ENCODE results near the gene ARRB2.

The ARRB2 gene

DNA sequence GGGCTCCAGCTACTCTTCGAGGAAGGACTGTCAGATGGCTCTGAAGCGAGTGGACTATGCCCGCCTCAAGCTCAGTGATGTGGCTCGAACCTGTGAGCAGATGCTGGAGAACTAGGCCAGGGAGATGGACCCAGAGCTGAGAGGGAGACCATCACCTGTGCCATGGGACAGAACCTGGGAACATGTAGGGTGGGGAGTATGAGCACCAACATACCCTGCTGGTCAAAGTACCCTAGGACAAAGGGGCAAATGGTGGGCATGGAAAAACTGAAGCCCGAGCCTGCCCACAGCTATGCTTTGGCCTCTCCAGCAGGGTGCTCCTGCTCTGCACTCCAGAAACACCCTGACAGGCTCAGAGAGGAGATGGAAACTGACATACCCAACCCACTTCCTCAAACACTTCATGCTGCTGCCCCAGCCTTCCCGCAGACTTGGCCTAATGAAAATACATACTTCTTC, 22.7 kb downstream of the ARRB2 start:
- peak; percentile 43 for DNase-seq

DNA sequence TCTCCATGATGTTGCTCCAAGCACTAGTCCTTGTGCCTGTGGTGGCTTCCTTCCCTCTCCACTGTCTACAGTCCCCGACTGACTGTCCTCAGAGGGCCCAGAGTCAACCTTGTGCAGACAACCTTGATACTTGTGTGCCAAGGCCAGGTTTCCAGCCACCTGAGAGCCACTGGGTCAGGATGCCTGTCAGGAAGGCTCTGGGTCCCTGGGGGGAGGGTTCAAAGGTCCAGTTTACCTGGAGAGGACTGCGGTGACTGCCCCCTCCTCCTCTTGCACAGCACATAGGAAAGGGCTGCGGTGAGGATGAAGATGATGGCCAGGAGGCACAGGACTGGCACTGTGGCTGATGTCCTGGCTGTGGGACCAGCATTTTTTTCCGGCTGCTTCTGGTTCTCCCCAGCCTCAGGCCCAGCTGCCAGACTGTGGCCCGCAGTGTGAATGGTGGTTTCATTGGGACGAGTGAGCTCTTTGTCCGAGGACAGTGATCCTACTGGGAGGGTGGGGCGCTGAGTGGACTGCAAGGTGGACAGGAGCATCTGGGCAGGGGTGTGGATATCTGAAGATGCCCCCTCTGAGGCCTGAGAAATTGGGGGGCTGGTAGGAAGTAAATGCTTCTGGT, 24.5 kb downstream of the ARRB2 start:
- no peak for DNase-seq

DNA sequence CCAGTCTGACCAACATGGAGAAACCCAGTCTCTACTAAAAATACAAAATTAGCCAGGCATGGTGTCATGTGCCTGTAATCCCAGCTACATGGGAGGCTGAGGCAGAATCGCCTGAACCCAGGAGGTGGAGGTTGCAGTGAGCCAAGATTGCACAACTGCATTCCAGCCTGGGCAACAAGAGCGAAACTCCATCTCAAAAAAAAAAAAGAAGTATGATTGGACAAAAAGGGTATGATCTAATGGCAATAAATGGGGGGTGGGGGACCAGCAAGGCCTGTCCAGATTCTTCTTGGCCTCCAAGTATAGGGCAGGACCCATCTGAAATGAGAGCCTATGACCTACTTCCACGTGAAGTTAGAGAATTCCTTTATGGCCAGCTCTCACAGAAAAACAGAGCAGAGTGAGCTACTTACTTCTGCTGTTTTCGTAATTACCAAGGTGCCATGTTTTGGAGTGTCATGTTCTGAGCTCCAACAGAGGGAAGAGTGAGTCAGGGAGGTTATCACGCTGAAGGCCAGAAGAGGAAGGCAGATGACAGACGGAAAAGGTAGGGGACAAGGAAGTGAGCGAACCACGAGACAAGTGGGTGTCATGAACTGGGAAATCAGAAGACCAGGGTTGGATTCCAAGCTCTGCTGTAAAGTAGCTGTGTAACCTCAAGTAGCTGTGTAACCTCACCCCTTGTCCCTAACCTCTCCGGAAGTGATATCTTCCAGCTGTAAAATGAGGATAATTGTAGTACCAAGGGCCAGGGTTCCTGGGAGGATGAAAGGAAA, 25.6 kb downstream of the ARRB2 start:
- DNase-seq: peak; percentile 30

DNA sequence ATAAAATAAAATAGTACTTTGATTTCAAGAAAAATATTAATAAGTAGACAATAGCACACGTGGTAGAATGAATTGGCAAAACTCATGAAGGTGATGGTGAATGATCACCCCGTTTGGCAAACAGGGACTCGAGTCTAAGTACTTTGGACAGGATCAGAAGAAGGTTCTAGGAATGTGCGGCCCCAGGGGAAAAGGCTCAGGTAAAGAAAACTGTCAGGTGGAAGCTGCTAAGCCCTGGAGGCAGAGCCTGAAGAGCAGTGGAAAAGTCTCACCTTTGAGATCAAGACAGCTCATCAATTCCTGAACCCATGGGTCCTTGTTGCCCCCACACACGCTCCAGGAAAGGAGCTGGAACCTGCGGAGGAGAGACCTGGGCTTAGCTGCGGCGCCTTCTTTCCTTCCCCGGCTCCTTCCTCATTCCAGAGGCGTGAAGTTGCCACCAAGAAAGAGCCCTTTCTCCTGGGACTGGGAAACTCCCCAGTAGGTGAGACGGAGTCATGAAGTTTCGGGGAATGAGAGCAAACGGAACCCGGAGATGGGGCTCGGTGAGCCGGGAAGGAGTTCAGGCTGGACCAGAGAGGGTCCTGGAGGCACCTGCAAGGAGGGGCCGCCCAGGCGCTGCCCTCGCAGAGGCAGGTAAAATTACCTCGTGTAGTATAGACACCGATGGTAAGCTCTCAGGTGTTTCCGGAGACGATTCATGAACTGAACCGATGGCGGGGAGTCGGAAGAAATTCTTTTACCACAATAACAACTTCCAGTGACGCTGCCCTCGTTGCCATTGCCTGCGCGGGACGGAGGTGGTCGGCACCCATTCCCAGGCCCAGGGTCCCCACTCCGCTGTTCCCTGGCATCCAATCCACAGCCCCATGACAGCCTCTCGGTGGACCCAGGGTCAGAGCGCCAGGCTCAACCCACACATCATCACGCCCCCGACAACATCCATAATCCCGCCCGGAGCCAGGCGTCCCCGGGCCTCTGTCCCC, 28.0 kb downstream of the ARRB2 start:
- peak; percentile 44 for DNase-seq

DNA sequence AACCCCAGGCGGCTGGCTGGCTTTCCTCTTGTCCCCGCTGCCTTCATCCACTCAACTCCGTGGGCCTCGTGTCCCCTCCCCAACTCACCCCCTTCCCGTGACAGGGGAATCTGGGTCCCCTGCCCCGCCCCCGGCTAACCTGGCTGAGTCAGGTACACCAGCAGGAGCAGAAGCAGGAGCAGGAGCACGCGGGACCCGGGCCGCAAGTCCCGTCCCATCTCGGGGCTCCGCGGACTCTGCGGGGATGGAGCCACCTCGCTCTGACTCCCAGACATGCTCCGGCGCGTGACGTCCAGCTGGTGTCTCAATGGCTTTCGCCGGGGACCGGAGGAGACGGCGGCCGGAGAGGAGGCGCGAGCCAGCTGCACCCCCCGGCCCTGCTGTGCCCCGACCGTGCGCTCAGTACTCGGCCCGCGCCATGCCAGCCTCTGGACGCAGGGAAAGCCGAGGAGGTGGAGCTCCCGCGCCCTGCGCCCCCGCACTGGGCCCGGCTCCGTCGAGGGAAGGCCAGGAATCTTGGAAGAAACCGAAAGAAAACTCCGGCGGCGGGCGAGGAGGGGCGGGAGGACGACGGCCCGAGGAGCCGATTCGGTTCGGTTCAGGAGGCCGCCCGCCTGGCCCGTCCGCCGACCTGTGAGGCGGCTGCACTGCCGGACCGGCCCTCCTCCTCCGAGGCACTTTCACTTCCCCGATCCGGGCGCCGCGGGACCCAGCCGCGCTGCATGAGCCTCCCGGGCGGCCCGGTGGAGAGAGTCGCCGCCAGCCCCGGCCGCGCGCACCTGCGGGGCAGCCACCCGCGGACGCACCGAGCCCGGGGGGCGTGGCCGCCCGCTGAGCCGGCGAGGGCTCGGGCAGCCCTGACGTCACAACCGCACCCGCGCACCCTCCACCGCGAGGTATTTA, 28.9 kb downstream of the ARRB2 start, which contains the start of the genes CXCL16 and ZMYND15:
Gene CXCL16, minus strand, starts transcription at position 807 of the 903 bp plus-strand sequence. Its CDS starts 589 bp downstream, at position 218.
Gene ZMYND15, plus strand, starts transcription at position 712 of the 903 bp plus-strand sequence. CDS start 716 bp downstream, outside the sequence.
- DNase-seq: peak; percentile 74

DNA sequence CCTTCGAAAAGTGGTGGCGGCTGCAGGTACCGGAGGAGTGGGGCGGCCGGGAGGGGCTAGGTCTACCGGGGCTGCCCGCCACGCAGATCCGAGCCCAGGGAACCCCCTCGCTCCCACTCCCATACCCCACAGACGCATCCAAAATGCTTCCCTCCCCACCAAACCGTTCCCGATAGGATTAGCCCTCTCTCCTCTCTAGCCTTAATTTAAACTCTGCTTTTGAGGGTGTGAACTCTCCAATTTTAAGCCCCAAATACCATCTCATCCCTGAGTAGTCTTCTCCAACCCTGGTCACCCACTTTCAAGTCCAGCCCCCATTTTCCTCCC, 29.6 kb downstream of the ARRB2 start:
- no peak for DNase-seq

DNA sequence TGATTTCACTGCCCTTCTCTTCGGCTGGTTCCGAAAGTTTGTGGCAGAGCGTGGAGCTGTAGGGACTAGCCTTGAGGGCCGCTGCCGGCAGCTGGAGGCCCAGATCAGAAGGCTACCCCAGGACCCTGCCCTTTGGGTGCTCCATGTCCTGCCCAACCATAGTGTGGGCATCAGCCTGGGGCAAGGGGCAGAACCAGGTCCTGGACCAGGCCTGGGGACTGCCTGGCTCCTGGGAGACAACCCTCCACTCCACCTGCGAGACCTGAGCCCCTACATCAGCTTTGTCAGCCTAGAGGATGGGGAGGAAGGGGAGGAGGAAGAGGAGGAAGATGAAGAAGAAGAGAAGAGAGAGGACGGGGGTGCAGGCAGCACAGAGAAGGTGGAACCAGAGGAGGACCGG, 30.2 kb downstream of the ARRB2 start:
- no peak for DNase-seq

DNA sequence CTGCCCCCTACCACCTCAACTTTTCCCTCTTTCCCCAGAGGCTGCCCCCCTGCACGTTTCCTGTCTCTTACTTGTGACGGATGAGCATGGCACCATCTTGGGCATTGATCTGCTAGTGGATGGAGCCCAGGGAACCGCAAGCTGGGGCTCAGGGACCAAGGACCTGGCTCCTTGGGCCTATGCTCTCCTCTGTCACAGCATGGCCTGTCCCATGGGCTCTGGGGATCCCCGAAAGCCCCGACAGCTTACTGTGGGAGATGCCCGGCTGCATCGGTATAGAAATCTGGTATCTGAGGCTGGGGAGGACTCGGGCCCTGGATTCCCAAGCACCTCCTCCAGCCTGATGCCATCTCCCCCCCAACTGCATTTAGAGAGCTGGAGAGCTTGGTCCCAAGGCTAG, 31.1 kb downstream of the ARRB2 start:
- DNase-seq: no peak

DNA sequence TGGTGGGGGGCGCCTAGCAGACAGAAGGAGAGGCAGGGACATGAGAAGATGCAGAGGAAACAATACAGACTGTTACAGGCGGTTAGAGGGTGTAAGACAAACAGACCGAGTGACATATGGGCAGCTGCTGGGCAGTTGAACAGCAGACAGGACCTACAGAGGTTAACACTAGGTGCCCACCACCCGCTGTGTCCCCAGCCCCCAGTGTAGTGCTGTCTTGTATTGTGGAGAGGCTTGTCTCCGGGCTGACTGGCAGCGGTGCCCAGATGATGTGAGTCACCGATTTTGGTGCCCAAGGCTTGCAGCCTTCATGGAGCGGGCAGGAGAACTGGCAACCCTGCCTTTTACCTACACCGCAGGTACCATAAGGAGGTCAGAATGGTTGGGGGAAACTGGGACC, 31.7 kb downstream of the ARRB2 start:
- no peak for DNase-seq

DNA sequence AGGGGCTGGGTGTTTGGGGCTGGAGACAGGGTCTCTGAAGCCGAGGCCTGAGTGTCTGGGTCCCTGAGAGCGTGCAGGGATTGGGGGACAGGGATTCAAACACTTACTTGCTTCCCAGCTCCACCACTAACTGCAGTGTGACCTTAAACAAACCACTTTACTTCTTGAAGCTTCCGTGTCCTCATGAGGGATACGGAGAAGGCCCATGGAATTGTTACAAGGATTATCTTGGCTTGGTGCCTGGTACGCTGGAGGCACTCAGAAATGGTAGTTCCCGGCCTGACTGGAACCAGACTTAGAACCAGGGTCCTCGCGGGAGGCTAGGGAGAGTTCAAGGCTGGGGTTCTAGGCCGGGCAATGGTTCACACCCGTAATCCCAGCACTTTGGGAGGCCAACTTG, 32.2 kb downstream of the ARRB2 start:
- no peak for DNase-seq

DNA sequence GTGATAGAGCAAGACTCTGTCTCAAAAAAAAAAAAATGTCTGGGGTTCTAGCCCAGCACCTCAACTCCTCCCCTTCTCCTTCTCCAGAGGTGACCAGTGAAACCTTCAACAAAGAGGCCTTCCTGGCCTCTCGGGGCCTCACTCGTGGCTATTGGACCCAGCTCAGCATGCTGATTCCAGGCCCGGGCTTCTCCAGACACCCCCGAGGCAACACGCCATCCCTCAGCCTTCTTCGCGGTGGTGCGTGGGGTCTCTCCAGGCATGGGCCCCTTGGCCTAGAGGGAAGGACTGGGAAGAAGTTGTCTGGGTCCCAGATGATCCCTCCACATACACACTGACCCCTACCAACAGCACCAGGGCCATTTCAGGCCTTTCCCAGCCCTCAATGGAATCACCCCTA, 32.8 kb downstream of the ARRB2 start:
- DNase-seq: no peak

DNA sequence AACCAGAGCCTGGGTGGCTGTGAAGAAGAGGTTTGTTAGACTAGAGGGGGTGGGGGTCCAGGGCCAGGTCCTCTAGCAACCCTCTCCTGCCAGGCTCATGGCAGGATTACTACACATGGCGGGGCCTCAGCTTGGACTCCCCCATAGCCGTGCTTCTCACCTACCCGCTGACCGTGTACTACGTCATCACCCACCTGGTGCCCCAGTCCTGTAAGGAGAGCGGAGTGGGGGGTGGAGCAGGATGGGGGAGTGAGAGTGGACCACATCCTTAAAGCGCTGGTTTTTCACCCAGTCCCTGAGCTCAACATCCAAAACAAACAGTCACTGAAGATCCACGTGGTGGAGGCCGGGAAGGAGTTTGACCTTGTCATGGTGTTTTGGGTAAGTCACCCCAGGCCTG, 33.5 kb downstream of the ARRB2 start:
- DNase-seq: no peak

DNA sequence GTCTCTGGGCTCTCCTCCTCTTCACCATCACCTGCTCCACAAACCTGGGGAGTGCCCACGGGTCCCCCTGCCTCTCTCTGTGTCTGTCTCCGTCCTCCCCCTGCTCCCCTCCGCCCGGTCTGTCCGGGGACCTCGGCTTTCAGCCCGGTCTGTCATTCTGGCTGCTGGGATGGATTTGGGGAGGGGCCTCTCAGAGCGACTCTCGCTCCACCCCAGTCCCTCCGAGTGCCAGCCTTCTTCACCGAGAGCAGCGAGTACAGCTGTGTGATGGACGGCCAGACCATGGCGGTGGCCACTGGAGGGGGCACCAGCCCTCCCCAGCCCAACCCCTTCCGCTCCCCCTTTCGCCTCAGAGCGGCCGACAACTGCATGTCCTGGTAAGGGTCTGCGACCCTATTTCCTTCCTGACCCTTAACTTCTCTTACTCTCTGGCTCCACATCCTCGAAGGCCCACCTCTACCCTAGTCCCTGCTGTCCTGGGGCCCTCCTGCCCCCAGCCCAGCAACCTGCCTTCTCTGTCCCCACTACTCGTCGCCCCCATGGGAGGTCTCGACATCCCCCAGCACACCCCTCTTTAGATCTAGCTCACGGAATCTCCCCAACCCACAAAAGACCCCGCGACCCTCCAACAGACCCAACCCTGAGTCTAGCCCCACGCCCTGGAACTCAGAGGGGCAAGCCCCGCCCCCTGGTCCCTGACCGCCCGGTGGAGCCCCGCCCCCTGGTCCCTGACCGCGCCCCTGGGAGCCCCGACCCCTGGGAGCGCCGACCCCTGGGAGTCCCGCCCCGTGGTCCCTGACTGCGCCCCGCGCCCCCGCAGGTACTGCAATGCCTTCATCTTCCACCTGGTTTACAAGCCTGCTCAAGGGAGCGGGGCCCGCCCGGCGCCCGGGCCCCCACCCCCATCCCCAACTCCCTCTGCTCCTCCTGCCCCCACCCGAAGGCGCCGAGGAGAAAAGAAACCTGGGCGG, 34.9 kb downstream of the ARRB2 start:
- no peak for DNase-seq

DNA sequence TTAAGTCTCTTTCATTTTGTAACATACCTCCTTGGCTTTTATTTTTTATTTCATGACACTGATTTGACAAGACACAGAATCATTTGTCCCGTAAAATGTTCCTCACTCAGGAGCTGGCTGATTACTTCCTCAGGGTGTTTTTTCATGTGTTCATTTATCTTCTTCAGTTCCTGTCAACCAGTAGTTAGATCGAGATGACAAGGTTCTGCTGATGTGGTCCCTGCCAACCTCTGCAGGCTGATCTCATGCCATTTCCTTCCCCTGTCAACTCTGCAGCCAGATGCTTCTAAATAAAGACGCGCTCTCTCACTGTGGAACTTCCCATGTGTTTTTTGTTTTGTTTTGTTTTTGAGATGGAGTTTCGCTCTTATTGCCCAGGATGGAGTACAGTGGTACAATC, 37.4 kb downstream of the ARRB2 start:
- peak; percentile 47 for DNase-seq

DNA sequence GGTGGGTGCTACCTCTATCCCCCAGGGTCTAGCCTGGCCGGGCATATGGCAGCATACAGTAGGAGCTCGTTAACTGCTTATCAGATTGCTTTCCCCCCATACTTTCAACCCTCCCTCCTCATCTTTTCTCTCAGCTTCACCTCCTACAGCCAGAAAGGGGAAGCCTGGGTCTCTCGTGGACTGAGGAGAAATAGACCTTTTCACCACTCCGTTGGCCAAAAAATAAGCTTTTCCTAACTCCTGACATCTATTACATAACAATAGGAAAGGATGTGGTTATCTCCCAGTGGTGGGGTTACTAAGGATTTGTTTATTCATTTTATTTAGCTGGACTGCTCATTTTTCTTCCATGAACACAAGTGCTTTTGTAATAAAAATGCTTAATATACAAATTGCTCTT, 38.3 kb downstream of the ARRB2 start:
- no peak for DNase-seq

DNA sequence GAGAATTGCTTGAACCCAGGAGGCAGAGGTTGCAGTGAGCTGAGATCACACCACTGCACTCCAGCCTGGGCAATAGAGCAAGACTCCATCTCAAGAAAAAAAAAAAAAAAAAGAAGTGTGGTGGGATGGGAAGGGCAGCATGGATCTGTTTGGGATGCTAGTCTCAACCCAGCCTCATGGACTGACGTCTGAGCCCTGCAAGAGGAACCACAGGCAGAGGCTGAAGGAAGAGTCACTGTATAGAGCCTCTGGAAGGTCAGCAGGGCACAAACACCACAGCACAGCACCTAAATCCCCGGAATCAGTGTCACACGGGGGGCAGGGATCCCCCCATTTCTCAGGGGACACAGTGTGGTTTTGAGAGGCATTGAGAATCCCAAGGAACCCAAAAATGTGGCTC, 40.2 kb downstream of the ARRB2 start:
- DNase-seq: no peak

DNA sequence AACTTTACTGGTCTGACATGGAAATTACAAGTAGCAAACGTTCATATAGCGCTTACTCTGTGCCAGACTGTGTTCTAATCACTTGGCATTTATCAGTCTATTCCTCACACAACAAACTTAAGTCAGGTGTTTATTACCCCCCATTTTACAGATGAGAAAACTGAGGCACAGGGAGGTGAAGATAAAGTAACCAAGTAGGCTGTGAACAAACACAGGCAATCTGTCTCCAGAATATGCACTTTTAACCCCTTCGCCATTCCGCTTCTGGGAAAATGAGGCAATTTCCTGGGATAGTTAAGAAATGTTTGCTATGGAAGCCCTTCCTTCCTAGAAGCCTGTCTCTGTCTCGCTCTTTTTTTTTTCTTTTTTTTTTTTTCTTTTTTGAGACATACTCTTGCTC, 41.5 kb downstream of the ARRB2 start:
- DNase-seq: no peak

DNA sequence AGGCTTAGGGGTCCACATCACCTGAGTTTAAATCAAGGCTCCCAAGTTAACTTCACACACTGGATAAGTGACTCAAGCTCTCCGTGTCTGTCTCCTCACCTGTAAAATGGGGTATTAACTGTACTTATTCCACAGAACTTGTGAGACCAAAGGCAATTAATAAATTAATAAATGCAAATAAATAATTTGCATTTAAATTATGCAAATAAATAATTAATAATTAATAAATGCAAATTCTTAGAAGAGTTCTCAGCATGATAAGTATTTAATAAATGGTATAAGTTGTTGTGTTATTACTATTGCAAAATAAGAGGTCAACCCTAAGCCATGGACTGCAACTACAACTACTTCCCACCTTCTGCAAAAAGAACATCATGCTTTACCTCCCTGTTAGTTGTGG, 43.0 kb downstream of the ARRB2 start:
- DNase-seq: no peak

DNA sequence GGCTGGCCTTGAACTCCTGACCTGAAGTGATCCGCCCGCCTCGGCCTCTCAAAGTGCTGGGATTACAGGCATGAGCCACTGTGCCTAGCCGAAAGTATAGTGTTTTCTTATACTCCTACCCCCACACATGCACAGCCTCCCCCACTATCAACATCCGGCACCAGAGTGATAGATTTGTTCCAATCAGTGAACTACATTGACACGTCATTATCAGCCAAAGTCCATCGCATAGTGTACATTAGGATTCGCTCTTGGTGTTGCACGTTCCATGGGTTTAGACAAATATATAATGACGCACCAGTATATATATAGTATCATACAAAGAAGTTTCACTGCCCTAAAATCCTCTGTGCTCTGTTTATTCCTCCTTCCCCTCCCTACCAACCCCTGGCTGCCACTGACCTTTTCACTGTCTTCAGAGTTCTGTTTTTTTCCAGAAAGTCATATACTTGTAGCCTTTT, 49.4 kb downstream of the ARRB2 start:
- DNase-seq: peak; percentile 20

DNA sequence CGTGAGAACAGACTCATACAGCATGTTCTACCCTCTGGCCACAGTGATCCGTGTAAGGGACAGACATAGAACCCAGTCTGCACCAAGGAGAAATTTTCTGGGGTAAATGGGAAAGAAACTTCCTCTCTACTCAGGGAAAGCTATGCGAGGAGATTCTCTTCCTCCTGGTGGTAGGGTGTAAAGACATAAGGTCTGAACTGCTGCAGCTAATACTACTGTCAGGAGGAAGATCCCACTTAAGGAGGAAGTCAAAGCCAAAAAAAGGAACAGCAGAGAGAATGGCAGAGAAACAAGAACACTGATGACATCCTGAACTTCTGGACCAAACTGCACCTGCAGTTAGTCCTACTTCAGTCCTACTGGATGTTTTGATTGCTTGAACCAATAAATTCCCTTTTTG, 54.2 kb downstream of the ARRB2 start:
- no peak for DNase-seq

DNA sequence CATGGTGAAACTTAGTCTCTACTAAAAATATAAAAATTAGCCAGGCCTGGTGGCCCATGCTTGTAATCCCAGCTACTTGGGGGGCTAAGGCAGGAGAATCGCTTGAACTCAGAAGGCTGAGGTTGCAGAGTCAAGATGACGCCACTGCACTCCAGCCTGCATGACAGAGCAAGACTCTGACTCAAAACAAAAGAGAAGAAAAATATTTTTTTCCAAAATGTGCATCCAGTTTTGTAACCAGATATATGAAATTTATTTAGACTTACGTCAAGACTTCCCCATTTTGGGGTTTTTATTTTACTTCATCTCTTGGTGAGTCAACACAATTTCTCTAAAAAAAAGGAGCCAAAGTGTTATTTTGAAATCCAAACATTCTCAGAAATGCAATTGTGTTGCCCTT, 55.8 kb downstream of the ARRB2 start:
- peak; percentile 22 for DNase-seq

All from CD4-positive, alpha-beta T cell treated with Interleukin-17A for 1 hour (primary cell).